ENCODE results near the gene LRRC41.
"Not testable (repeated sequence)": the region's sequence is repeated elsewhere in the genome, so short reads cannot be mapped to it uniquely, and the experiment has no call there.

LRRC41 gene

DNA sequence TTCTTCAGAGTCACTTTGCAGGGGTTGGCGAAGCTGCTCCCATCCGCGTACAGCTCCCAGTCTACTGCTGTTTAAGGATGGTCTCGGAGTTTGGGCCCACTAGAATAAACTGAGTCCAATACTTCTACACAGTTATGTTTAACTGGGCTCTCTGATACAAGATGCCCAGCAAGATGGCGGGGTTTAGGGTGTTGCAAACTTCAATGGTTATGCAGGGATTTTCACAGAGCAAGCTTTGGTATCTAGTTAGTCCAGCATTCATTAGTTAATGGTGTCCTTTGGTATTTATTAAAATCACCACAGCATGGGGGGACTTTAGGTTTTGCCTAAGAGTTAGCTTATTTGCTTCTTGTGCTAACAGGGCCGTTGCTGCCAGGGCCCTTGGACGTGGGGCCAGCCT is 24.8 kb upstream of the LRRC41 start:
- not testable (repeated sequence) for DNase-seq (ENCODE audit: low read depth in 2 of 3, low spot score in 2 of 3)

DNA sequence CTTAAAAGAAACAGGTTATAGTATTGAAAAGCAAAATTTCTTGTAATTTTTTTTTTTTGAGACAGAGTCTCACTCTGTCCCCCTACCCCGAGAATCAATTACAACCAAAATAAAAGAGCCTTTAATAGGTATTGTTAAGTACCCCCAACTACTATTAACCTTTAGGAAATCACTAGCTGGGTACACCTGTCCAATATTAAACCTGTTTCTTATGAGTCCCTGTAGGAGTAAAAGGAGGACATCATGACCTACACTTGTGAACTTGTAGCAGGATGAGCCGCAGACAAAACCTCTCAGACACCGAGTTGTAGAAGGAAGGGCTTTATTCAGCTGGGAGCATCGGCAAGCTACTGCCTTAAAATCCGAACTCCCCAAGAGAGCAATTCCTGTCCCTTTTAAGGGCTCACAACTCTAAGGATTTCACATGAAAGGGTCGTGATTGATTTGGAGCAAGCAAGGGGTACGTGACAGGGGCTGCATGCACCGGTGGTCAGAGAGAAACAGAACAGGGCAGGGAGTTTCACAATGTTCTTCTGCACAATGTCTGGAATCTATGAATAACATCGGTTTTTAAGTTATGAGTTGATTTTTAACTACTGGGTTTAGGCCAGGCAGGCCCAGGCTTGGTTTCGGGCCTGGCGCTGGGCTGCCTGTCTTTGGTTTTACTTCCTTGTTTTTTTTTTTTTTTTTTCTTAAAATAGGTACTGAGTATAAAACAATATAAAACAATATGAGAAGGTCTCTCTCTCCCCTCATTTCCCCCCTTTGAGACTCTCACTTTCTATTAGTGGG is 22.1 kb upstream of the LRRC41 start:
- not testable (repeated sequence) for DNase-seq (ENCODE audit: low read depth in 2 of 3, low spot score in 2 of 3)

DNA sequence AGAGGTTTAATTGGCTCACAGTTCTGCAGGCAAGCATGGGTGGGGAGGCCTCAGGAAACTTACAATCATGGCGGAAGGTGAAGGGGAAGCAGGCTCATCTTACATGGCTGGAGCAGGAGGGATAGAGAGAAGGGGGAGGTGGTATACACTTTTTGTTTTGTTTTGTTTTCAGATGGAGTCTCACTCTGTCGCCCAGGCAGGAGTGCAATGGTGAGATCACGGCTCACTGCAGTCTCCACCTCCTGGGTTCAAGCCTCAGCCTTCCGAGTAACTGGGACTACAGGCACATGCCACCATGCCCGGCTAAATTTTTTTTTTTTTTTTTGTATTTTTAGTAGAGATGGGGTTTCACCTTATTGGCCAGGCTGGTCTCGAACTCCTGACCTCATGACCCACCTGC is 18.8 kb upstream of the LRRC41 start:
- DNase-seq (ENCODE audit: low read depth in 2 of 3, low spot score in 2 of 3), result not testable (repeated sequence)

DNA sequence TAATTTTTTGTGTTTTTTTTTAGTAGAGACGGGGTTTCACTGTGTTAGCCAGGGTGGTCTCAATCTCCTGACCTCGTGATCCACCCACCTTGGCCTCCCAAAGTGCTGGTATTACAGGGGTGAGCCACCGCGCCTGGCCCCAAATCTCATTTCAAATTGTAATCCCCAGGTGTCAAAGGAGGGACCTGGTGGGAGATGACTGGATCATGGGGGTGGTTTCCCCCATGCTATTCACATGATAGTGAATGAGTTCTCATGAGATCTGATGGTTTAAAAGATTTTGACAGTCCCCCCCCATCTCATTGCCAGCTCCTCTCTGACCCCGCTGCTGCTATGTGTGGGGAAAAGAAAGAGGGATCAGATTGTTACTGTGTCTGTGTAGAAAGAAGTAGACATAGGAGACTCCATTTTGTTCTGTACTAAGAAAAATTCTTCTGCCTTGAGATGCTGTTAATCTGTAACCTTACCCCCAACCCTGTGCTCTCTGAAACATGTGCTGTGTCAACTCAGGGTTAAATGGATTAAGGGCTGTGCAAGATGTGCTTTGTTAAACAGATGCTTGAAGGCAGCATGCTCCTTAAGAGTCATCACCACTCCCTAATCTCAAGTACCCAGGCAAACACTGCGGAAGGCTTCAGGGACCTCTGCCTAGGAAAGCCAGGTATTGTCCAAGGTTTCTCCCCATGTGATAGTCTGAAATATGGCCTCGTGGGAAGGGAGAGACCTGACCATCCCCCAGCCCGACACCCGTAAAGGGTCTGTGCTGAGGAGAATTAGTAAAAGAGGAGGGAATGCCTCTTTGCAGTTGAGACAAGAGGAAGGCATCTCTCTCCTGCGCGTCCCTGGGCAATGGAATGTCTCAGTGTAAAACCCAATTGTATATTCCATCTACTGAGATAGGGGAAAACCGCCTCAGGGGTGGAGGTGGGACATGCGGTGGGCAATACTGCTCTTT is 16.8 kb upstream of the LRRC41 start:
- not testable (repeated sequence) for DNase-seq (ENCODE audit: low read depth in 2 of 3, low spot score in 2 of 3)

DNA sequence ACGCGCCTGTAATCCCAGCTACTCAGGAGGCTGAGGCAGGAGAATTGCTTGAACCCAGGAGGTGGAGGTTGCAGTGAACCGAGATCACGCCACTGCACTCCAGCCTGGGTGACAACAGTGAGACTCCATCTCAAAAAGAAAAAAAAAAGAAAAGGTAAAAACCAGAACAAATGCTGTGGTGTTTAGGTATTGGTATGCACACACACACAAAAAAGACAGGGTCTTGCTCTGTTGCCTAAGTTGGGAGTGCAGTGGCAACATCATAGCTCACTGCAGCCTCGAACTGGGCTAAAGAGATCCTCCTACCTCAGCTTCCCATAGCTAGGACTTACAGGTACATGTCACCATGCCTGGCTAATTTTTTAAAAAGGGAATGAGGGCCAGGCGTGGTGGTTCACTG is 15.9 kb upstream of the LRRC41 start:
- DNase-seq (ENCODE audit: low read depth in 2 of 3, low spot score in 2 of 3), result not testable (repeated sequence)

DNA sequence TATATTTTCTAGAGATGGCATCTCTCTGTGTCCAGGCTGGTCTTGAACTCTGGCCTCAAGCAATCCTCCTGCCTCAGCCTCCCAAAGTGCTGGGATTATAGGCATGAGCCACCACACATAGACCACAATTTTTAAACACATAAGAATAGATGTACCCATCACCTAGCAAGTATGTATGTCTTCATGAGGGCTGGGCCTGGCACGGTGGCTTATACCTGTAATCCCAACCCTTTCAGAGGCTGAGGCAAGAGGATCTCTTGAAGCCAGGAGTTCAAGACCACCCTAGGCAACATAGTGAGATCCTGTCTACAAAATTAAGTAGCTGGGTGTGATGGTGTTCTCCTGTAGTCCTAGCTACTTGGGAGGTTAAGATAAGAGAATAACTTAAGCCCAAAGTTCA is 13.9 kb upstream of the LRRC41 start:
- DNase-seq (ENCODE audit: low read depth in 2 of 3, low spot score in 2 of 3), result no peak

DNA sequence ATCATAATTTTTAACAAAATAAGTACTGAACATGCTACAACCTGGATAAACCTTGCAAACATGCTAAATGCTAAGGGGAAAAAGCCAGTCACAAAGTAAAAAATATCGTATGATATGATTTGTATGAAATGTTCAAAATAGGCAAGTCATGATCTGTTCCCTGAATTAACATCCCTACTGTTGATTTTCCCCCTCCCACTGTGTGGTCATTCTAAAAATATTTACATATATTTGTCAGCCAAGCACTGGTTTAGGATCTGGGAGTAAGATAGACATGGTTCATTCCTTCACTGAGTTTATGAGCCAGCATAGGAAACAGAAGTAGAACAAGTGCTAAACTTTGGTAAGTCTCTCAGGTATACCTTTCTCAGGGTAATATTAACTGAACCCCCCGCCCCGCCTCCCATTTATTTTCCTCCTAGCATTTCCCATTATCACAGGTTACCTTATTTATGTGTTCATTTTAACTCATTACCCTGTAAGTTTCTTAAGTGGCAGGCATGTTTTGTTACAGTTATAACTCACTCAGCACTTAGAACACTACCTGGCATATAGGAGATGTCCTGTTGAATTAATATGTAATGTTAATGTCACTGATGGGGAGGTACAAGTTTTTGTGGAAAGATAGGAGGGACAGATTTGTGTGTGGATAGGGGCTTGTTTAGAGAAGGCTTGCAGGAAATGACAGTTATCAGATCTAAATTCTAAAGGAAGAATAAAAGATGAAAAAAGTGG is 12.4 kb upstream of the LRRC41 start:
- no peak for DNase-seq (ENCODE audit: low read depth in 2 of 3, low spot score in 2 of 3)

DNA sequence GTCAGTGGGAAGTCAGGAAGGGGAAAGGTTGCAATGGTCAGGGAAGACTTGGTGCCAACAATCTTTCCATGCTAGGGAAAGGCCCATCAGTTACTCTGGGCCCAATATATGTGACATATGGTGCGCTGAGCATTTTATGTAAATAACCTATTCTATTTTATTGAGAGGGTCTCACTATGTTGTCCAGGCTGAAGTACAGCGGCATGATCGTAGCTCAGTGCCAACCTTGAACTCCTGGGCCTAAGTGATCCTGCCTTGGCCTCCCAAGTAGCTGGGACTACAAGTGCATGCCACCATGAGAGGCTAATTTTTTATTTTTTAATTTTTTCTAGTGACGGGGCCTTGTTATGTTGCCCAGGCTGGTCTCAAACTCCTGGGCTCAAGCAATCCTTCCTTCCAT is 6.9 kb upstream of the LRRC41 start:
- no peak for DNase-seq (ENCODE audit: low read depth in 2 of 3, low spot score in 2 of 3)

DNA sequence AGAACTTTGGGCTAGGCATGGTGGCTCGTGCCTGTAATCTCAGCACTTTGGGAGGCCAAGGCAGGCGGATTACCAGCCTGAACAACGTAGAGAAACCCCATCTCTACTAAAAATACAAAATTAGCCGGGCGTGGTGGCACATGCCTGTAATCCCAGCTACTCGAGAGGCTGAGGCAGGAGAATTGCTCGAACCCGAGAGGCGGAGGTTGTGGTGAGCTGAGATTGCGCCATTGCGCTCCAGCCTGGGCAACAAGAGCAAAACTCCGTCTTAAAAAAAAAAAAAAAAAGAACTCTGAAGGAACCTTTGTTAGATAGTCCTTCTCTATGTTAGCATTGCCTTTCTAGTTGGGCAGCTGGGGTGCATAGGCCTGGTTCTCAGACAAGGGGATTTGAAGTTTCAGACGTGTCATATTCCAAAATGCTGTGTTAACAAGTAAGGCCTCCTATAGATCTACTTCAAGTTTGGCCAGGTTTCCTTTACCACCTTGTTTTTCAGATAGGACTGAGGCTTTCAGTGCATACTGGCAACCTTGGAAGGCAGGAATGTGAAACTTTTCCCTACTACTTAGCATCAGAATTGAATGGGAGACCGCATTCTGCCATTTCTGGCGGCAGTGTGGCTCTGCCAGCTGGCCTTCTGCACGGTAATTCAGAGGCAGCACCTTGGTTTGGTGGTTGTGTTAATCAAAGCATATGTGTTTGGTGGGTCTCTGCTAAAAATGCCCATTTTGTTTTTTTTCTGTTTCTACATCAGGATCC is 6.2 kb upstream of the LRRC41 start:
- DNase-seq (ENCODE audit: low read depth in 2 of 3, low spot score in 2 of 3), result no peak

DNA sequence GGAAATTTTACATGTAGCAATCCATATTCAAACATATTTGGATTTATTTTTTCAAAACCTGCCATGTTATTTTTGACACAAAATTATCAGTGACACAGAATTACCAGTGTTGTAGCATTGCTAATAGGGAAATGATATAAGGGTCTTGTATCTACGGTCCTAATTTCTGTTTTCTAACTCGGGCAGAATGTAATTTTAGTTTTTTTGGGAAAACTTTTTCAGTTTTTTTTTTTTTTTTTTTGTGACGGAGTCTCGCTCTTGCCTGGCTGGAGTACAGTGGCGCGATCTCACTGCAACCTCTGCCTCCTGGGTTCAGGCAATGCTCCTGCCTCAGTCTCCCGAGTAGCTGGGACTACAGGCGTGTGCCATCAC is 2.7 kb upstream of the LRRC41 start:
- no peak for DNase-seq (ENCODE audit: low read depth in 2 of 3, low spot score in 2 of 3)

DNA sequence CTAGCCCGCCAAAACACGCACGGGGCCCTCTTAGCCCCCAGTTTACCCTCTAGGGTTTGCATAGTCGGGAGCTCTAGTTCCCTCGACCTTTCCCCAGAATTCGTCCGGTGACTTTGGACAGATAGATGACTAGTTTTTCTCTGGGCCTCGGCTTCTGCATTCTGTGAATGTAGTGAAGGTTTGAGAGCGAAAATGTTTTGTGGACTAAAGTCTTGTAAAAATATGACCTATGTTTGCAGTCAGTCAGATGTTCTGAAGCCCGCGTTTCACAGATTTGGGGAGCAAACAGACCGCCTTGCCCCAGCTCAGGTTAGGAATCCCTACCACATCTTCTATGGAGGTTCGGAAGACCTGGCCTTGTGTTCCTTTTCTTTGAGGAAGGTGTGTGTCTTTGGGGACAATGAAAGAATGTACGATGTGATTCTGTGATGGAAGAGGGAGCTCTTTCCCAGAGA is 483 bp upstream of the LRRC41 start:
- DNase-seq (ENCODE audit: low read depth in 2 of 3, low spot score in 2 of 3), result no peak

DNA sequence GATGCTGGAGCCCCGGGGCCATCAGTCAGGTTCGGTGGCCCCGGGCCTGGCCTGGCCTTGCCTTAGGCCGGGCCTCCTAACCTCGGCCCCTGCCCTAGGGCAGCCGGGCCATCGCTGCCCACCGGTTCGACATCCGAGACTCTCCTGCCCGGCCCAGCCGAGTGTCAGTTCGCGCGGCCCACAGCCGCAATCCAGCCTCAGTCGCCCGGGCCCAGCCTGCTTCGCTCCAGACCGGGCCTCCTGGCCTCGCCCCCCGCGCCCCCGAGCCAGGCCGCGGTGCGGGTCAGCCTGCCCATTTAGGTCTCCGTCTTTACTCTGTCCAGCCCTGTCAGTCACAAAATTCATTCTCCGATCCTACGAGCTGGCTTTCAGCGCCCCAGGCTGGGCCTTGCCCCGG is 777 bp downstream of the LRRC41 start:
- DNase-seq (ENCODE audit: low read depth in 2 of 3, low spot score in 2 of 3), result peak in 1 of 3 experiments; percentile 19

DNA sequence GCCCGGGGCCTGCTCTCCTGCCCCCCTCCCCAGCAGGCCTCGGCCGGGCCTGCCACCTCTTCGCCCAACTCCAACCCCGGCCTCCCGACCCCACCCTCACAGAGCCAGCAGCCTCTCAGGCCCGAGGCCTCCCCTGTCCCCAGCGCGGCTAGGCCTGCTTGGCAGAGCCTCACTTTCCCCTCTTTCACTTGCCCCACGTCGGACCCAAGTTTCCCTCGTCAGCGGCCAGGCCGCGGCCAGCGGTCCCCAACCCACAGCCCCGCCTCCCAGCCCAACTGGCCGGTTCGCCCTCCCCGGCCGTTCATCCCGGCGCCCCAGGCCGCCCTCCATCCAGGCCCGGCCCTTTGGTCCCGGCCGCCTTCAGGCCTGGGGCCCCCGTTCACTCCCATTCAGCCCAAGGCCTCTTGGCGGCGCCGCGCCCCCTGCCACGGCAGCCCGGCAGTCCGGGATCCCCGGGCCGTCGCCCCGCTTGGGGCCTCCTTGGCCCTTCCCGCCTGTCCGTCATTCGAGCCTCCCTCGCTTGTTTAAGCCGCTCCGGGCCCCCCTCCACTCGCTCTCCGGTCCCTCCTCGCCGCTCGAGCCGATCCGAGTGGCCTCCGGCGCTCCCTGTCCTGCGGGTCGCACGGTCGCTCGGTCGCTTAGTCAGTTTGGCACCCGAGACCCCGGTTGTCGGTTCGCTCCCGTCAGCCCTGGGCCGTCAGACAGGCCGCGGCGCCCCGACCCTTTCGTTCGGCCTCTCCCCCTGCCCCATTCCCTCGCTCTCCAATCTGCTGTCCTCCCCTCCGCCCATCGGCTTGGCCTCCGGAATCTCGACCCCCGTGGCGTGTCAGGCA is 1.4 kb downstream of the LRRC41 start:
- peak; percentile 14 to 37 (median 32) for DNase-seq (ENCODE audit: low read depth in 2 of 3, low spot score in 2 of 3)

DNA sequence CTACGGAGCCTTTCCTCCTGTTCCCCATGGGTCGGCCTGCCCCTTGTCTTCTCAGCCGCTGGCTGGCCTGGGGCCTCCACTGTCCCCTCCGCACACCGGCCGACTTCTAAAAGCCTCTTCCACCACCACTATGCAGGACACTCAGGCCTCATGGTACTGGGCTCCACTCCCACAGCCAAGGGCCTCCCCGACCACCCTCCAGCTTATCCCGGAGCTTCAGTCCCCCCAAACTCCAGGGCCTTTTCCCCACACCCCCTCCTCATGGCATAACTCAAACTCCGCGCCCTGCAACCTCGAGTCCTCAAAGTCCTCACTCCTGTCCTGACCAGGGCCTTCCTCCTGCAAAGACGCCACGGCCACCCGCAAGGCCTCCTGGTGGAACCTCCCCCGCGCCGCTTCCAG is 2.0 kb downstream of the LRRC41 start:
- DNase-seq (ENCODE audit: low read depth in 2 of 3, low spot score in 2 of 3), result no peak

DNA sequence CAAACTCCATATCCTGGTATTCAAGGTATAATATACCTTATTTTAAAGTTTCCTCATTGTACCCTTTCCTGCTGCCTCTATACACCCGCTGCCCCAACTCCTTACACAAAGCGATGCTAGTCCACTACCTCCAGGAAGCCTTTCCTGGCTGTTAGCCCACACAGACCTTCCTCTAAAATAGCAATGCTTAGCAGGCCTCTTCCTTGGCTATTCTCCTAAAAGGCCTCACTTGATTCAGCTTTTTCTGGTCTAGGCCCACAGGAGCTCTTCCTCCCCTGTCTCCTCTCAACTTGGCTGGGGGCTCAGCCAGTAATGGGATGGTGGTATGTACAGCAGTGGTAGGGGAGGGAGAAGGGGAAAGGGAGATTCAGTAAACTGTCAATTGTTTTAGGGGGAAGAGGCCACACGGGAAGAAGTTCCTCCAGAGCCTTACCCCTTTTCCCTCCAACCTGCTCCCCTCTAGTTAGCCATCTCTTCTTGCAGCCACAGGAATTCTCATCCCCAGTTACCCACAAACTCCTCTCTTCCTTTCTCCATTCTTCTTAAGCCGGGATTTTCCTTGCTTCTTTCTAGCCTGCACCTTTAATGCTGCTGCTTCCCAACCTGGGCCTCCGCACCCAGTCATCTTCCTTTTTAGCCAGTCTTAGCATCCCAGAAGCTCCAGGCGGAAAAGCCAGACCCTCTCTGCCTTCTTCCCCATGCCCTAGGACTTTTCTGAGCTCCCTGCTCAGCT is 2.6 kb downstream of the LRRC41 start:
- DNase-seq (ENCODE audit: low read depth in 2 of 3, low spot score in 2 of 3), result no peak

DNA sequence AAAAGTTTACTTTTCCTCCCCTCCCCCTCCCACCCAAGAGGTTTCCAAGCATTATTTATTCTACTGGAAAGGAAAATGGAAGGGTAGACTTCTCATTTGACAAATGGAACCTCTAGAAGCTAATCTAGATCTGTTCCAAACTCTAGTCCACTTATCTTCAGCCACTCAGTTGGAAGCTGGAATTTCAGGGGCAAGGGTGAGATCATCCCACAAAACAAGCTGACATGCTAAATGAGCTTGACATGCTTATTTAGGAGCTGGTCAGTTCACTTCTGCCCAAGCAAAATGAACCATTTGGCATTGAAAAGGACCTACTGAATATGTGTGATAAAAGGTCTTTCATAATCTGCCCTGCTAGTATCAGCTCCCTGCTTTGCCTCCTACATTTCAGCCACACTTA is 5.0 kb downstream of the LRRC41 start:
- no peak for DNase-seq (ENCODE audit: low read depth in 2 of 3, low spot score in 2 of 3)

DNA sequence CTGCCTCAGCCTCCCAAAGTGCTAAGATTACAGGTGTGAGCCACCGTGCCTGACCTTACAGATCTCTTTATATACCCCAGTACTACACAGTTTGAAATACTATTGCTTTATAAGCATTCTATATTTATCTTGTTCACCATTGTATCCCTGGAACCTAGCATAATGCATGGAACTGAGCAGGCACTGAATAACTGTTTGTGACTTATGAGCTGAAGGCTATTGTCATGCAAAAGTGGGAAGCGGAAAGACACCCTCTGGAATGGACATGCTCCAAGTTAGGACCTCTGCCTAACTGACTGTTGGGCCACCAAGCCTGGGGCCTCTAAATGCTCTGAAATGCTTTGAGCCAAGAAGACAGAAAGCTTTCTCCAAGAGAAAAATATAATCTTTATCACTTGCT is 8.1 kb downstream of the LRRC41 start:
- DNase-seq (ENCODE audit: low read depth in 2 of 3, low spot score in 2 of 3), result no peak

DNA sequence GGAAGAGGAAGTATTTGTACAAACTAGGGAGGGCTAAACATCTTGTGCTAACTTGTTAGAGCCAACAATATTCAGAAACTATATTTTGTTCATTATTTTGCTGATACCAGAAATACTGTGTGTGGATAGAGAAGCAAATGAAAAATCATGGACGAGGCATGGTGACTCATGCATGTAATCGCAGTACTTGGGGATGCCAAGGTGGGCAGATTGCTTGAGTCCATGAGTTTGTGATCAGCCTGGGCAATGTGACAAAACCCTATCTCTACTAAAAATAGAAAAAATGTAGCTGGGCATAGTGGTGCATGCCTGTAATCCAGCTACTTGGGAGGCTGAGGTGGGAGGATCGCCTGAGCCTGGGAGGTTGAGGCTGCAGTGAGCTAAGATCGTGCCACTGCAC is 13.4 kb downstream of the LRRC41 start:
- DNase-seq (ENCODE audit: low read depth in 2 of 3, low spot score in 2 of 3), result no peak

DNA sequence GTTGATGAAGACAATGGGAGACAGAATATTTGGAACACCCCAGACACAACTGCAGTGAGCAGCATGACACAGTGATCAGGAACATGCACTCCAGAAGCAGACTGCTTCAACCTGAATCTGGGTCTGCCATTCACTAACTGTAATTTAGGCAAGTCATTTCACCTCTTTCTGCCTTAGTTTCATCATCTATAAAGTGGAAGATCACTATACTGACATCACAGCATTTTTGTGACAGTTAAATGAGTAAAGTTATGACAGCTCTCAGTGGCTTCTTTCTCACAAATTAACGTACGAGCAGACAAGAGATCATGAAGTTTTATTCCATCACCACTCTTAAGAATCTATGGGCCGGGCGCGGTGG is 14.3 kb downstream of the LRRC41 start:
- DNase-seq (ENCODE audit: low read depth in 2 of 3, low spot score in 2 of 3), result no peak
